GM21576 (cell line): ENCODE measurements around the gene KRTAP12-3.
"Not testable (repeated sequence)": the region's sequence is repeated elsewhere in the genome, so short reads cannot be mapped to it uniquely, and the experiment has no call there.

Experiments
- ATAC-seq: cut with Tn5 transposase; IDR thresholded peaks from one replicate; pipeline ENCODE4 v1.9.1; 2021; ENCODE audit warnings: mild to moderate bottlenecking, moderate library complexity; ENCODE audit not compliant: unreplicated experiment

The KRTAP12-3 gene

GRCh38 chr21:44657635-44658540, at the start of gene KRTAP12-3:
Gene KRTAP12-3 (plus strand): TSS chr21:44657932. CDS start chr21:44657980, 48 bp downstream.
- no peak for ATAC-seq

DNA sequence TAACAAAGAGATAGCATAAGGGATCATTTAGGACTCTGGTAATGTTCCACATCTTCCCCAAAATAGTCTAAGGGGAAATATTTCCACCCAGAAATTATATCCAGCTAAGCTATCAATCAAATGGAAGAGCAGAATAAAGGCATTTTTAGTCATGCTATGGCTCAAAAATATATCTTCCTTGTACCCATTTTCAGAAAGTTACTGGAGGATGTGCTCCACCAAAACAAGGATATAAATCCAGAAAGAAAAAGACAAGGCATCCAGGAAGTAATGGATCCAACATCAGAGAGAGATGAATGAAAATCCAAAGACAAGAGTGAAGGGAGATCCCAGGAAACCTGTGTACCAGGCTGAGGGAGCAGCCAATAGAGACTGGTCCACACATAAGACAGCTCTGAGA, 48.5 kb upstream of the KRTAP12-3 start:
- ATAC-seq: no peak

- ATAC-seq: not testable (repeated sequence)
Measured at GRCh38 chr21:44610157-44610843, 47.4 kb upstream of the KRTAP12-3 start.

- no peak for ATAC-seq
Measured at GRCh38 chr21:44611551-44611950, 46.2 kb upstream of the KRTAP12-3 start.

- ATAC-seq: no peak
Measured at GRCh38 chr21:44612029-44612486, 45.7 kb upstream of the KRTAP12-3 start, which contains the start of gene KRTAP10-8. Gene KRTAP10-8 (plus strand): TSS chr21:44612079. CDS start chr21:44612101, 22 bp downstream.

DNA sequence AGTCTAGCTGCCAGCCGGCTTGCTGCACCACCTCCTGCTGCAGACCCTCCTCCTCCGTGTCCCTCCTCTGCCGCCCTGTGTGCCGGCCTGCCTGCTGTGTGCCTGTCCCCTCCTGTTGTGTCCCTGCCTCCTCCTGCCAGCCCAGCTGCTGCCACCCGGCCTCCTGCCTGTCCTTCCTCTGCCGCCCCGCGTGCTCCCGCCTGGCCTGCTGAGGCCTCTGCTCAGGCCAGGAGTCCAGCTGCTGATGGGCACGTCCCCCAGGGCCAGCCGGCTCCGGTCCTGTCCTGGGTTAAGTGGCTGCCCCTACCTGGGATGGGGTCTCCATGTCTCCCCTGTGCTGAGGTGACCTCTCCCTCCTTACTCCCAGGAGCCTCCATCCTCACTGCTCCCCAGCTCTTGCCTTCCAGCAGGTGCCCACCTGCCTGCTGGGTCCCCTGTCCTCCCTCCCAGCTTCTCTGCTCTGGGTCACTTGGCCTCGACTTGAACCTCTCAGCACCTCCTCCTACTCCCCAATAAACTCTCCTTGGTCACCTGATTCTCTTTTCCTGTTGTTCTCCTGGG, 45.0 kb upstream of the KRTAP12-3 start:
- no peak for ATAC-seq

- no peak for ATAC-seq
Measured at GRCh38 chr21:44613386-44614155, 44.2 kb upstream of the KRTAP12-3 start.

DNA sequence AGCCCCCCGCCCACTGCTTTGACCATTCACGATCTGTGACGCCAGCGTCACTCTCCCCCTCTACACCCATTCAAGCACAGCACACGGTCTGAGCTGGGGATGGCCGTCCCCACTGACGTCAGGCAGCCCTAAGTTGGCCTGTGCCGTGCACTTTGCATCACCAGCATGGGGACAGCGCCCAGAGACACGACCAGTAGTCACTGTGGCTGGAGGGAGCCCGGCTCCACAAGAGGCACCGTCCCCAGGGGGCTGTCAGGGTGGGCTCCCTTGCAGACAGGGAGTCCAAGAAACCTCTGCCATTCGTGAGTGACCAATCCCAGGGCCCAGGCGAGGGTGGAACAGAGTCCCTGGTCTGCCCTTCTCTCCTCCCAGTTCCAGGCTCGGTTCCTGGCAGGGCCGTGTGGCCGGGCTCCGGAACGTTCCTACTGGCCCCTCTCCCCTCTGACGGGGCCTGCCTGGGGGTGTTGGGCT, 43.5 kb upstream of the KRTAP12-3 start:
- ATAC-seq: no peak

- no peak for ATAC-seq
Measured at GRCh38 chr21:44614961-44615391, 42.8 kb upstream of the KRTAP12-3 start.

DNA sequence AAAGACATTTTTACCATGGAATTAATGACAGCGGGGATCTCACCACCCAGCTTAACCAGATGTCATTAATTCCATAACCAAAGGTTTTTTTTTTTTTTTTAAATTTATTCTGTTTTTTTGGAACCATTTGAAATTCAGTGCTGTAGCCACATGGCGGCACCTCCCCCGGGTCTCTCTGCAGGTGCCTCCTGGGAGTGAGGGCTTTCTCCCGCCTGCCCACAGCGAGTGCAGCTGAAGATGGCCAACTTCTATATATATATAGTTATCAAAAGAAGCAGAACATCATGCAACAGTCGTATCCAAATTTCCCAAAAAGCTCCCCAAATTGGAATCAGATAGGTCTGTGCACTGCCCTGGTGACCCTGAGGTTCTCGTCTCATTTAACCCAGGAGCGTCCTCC, 42.3 kb upstream of the KRTAP12-3 start:
- no peak for ATAC-seq

DNA sequence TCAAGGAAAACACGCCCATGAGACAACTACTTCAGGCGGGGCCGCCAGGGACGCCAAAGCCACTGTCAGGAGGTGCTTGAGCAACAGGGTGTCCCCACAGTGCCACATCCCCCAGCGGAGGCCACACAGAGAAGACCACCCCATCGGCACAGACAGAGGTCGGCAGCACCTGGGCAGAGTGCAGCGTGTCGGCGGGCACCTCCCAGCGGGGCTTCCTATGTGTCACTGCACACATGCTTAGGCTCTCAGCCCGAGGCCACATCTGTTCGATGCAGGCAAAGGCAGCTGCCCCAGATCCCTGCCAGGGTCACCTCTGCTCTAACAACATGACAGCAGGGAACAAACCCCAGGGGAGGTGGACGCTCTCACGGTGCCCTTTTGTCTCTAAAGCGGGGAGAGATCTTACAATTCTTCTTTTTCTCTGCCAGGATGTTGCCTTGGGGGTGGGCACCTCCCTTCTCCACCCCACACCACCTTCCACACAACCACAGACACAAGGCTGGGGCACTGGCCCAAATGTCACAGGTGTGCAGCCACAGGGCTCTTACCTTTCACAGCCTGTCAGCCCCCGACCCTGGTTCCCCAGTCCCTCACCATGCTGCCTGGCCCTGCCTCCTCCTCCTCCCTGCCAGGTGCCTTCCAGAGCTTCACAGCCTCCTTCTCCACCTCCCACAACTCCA, 41.7 kb upstream of the KRTAP12-3 start:
- ATAC-seq: no peak

DNA sequence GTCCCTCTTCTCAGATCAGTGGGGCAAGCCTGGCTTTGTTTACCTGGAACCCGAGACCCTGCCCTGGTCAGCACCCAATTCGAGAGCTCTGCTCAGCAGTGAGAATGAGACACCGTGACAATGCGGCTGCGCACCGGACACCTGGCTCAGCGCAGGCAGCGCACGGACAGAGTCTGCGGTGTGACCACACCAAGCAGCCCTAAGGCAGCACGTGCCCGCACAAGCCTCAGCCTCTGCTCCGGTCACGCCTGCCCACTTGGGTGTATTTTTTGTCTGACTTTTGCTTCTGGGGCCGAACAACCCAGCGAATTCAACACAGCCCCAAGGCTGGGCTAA, 41.2 kb upstream of the KRTAP12-3 start:
- no peak for ATAC-seq

- no peak for ATAC-seq
Measured at GRCh38 chr21:44617071-44617501, 40.6 kb upstream of the KRTAP12-3 start.

GRCh38 chr21:44618504-44618903, 39.2 kb upstream of the KRTAP12-3 start:
- no peak for ATAC-seq

DNA sequence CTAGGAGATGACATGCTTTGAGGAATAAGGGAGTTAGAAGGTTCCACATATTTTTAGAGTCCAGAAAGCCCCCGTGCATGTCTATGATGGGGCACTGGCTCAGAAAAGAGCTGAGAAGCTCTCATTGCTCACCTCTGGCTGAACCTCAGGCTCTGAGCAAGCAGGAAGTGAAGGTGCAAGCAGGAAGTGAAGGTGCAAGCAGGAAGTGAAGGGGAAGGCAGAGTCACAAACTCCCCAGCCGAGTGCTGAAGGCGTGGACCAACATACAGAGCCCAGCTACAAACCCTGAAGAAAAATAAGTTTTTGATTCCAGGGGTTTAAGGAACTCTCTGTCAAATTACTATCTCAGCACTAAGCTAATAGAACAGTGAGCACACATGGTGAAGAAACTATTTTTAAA, 38.8 kb upstream of the KRTAP12-3 start:
- ATAC-seq: no peak

GRCh38 chr21:44619886-44620285, 37.8 kb upstream of the KRTAP12-3 start:
- no peak for ATAC-seq

DNA sequence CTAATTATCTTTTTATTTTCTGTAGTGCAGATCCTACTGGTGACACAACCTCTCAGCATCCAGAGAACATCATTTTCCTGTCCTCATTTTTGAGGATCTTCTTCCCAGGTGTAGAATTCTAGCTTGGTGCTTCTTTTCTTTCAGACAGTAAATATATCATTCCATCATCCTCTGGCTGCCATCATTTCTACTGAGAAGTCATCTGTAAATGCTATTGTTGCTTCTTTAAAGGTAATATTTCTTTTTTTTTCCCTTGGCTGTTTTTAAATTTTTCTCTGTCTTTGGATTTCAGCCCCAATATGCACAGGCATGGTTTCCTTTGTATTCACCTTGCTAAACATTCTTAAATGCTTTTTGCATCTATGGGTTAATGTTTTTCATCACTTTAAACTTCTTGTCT, 34.2 kb upstream of the KRTAP12-3 start:
- no peak for ATAC-seq

DNA sequence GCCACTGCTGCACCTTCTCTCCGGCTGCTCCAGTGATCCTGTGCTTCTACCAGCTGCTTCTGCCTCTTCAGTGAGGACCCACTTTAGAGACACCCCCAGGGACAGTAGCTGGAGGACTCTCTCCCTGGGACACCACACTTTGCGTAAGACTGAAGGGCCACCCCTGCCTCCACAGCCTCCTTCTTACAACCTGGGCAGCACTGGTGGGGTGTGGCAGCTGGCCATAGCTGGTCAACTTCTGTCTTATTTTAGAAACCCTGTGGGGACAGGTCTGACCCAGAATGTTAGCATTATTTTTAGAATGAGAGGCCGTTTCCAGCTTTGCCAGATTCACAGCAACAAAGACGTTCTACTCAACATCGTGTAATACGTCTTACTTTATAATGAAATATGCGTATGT, 32.0 kb upstream of the KRTAP12-3 start:
- no peak for ATAC-seq

GRCh38 chr21:44626262-44626661, 31.5 kb upstream of the KRTAP12-3 start:
- ATAC-seq: no peak

DNA sequence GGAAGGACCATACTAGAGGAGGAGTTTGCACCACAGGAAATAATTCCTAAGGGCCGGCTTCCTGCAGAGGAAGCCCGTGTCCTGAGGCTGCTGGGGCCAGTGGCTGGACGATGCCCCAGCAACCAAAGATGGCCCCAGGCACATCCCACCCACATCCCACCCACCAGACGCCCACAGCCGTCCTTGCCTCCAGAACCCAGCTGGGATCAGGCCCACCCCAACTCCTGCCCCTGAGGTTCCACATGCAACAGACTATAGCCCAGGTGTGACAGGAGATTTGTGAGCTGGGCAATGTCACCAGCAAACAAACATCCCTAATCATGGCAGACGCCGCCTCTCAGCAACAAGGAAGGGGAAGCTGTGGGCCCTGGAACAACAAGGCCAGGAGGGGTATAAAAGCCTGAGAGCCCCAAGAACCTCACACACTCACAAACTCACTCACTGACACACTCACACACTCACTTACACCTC, 31.0 kb upstream of the KRTAP12-3 start, which contains the start of gene KRTAP10-9:
Gene KRTAP10-9 (plus strand): TSS at position 421 of the 471 bp plus-strand sequence. CDS start 79 bp downstream, outside the sequence.
- ATAC-seq: no peak
